GM10266 (cell line): ENCODE measurements around the gene SORD.

Experiments used
- DNase-seq: peaks from one replicate; pipeline ENCODE4 v3.0.0; 2012; ENCODE audit errors: extremely low spot score
- TF ChIP-seq, protein P1 (sequence below): IDR thresholded peaks from 2 replicates; pipeline ENCODE4 v1.5.1; 2012; ENCODE audit warnings: mild to moderate bottlenecking, low read depth; ENCODE audit not compliant: control insufficient read depth, insufficient read depth; ENCODE audit errors: missing control alignments

The SORD gene

DNA sequence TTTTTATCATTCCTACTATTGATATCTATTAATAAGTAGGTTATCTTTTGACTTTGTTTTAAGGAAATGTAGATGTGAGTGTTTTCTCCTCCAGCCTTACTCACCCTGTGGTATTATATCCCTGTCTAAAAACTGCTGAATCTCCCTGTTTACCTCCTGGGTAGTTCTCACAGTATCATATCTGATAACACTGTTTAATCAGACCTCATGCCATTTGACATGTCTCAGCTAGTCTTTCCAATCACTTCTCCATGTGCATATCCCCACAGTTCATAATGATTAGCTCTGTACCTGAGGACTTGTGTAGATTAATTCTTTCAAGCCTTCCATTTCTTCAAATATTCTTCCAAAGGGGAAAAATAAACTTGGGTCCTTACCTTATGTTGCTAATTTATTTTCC is 60.2 kb downstream of the SORD start:
- no peak for DNase-seq

DNA sequence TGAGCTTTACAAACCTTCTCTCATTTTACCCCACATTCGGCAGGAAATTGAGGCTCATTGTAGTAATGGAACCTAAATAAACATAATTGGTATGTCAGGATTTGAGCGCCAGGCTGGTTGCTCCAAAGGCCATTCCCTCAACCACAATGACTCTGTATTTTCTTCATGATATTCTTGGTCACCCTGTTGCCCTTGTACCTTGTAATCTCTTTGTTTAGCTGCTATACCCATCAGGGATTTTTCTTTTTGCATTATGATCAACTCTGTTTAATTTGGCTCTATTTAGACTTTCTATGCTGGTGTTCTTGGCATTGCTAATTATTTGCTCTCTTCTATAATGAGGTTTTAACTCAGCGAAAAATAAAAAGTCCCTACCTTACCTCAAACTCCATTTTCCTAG is 61.2 kb downstream of the SORD start:
- DNase-seq: no peak
- TF ChIP-seq, protein P1, sequence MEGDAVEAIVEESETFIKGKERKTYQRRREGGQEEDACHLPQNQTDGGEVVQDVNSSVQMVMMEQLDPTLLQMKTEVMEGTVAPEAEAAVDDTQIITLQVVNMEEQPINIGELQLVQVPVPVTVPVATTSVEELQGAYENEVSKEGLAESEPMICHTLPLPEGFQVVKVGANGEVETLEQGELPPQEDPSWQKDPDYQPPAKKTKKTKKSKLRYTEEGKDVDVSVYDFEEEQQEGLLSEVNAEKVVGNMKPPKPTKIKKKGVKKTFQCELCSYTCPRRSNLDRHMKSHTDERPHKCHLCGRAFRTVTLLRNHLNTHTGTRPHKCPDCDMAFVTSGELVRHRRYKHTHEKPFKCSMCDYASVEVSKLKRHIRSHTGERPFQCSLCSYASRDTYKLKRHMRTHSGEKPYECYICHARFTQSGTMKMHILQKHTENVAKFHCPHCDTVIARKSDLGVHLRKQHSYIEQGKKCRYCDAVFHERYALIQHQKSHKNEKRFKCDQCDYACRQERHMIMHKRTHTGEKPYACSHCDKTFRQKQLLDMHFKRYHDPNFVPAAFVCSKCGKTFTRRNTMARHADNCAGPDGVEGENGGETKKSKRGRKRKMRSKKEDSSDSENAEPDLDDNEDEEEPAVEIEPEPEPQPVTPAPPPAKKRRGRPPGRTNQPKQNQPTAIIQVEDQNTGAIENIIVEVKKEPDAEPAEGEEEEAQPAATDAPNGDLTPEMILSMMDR: no peak

More for the DNA sequence above, 60.2 kb downstream of the SORD start:
- TF ChIP-seq, protein P1: no peak

DNA sequence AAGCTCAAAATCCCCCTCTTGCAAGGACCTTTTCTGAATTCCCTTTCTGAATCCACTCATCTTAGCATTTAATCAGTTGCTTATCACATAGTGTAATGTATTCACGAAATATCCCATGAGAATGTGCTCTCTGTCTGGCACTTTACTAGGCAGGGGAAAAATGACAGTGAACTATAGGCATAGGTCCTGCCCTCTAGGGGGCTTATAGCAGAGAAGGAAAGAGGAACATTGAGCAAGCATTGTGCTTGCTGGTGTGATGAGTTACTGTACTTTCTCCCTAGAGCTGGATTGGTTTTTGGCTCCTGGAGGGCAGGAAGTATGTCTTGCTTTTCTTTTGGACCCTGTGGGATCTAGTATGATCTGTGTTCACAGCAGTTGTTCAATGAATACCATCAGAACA is 64.5 kb downstream of the SORD start:
- DNase-seq: no peak
- TF ChIP-seq, protein P1: no peak

DNA sequence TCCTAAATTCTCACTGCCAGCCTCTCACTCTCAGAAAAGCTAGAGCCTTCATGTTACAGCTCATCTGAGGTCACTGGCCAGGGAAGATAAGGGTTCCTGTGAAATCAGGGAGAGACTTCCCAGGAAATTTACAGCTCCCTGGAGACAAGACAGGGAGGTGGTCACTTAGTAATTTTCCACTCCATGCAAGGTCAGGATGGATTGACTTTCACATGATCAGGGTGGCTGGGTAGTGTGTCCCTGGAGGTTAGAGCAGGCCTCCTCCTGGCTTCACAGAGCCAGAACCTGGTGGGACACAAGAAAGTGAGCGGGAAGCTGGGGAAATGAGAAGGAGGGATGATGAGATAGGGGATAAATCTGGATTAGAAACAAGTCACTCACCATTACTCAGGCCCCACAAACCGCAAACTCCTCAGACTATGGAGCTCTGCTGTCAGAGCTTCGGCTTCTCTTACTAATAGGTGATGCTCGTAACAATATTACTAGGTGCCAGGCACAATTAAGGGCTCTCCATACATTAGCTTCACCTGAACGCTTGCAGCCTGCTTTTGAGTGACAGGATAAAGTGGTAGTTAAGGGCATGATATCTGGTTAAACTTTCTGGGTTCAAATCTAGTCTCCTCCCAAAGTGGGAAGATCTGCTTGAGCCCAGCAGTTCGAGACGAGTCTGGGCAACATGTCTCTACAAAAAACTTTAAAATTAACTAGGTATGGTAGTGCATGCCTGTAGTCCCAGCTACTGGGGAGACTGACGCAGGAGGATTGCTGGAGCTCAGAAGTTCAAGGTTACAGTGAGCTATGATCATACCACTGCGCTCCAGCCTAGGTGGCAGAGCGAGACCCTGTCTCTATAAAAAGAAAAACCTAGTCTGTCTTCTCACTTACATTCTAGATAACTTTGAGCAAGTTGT is 66.1 kb downstream of the SORD start:
- DNase-seq: no peak
- TF ChIP-seq, protein P1: no peak

DNA sequence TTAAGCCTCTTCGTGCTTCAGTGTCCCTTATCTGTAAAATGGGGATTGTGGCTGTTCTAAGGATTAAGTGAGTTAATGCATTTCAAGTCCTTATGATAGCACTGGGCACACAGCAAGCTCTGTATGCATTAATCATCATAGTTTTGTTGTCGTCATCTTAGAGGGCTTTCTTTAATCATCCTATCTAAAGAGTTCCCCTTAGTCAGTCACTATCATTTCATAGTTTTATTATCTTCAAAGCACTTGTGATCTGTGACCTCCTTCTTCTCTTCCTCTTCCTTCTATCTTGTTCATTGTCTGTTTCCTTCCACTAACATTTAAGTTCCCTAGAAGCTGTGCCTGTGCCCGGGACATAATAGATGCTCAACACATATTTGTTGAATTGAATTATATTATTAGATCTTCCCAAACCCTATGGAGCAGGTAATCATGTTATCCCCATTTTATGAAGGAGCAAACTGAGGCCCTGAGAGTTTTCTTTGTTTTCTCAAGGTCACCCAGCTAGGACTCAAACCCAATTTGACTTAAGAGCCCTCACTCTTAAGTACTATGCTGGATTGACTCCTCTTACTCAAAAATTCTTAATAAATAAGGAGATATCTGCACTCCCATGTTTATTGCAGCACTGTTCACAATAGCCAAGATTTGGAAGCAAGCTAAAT is 66.8 kb downstream of the SORD start:
- DNase-seq: no peak

DNA sequence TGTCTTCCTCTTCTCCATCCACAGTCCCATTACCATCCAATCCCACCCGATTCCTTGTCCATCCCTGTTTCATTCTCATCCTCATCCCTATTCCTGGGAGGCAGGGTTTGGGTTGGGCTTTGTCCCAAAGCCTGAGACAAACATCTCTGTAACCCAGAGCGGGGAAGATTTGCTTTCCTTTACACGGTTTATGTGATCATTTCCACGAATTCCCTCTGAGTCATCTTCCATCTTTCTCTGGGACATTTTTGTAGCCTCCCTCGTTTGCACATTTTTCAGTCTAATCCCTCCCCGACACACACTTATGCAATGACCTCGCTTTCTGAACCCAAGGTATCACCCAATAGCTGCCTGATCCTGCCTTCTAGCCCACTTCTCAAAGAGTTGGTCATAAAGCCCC is 68.2 kb downstream of the SORD start:
- TF ChIP-seq, protein P1: no peak
- DNase-seq: no peak

More for the DNA sequence above, 66.8 kb downstream of the SORD start:
- TF ChIP-seq, protein P1: no peak

DNA sequence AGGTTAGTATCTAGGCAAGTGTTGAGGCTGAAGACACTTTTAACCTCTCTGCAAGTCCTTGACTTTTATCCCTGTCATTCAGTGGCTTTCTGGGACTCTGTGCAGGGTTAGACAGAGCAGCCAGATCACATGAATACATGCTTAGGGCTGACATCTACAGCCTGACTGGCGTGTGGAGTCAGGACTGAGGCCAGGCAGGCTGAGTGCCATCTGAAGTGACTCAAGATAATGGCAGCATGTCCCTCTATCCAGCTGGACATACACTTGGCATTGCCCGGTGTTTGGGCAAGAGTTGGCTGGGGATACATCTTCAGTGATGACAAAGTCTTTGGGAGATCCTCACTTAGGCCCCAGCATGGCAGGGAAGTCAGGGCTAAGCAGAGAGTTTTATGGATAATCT is 68.6 kb downstream of the SORD start:
- TF ChIP-seq, protein P1: no peak

More for the DNA sequence above, 68.6 kb downstream of the SORD start:
- no peak for DNase-seq
